ENCODE measurements around the gene CDKN2AIPNL.

DNA sequence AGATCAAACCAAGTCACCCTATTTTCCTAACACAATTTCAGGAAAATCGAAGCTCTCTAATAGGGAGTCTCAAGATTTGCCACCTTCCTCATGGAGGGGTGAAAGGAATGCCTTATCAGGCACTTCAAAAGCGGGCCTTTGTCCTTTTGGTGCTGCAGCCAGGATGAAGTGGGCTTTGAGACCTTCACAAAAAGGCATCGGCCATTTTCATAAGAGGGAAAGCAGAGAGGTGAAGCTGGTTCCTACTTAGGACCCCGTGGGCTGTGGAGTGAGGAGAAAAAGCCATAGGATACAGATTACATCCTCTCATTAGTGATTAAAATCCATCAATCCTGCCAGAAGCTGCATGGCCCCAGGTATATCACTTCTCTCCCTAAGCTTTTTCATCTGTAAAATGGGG, 859 bp downstream of the CDKN2AIPNL start:
- TF ChIP-seq, protein P1, sequence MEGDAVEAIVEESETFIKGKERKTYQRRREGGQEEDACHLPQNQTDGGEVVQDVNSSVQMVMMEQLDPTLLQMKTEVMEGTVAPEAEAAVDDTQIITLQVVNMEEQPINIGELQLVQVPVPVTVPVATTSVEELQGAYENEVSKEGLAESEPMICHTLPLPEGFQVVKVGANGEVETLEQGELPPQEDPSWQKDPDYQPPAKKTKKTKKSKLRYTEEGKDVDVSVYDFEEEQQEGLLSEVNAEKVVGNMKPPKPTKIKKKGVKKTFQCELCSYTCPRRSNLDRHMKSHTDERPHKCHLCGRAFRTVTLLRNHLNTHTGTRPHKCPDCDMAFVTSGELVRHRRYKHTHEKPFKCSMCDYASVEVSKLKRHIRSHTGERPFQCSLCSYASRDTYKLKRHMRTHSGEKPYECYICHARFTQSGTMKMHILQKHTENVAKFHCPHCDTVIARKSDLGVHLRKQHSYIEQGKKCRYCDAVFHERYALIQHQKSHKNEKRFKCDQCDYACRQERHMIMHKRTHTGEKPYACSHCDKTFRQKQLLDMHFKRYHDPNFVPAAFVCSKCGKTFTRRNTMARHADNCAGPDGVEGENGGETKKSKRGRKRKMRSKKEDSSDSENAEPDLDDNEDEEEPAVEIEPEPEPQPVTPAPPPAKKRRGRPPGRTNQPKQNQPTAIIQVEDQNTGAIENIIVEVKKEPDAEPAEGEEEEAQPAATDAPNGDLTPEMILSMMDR (conservative IDR thresholded peaks at IDR 0.05) = no peak
- no peak for TF ChIP-seq EZH2 (IDR thresholded peaks at IDR 0.05; ENCODE audit: low read depth)
